ENCODE data around the gene SCN9A.
"Not testable (repeated sequence)": the region's sequence is repeated elsewhere in the genome, so short reads cannot be mapped to it uniquely, and the experiment has no call there.

The SCN9A gene

DNA sequence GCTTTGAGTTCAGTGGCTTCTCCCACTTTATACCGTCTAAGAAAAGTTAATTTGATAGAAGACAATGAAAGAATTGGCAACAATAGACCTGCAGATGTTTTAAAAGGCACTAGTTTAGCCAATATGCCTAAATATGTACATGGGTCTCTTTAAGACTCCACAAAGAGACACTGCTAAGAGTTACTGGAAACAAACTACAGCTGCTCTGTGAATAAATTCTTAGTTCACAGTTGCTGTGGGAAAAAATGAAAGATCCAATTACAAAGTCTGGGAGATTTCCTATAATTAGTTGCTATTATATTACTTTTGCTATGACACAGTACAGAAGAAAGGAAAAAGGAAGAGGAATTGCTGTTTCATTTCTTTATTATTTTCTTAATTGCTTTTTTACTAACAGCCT lies 34.3 kb downstream of the SCN9A start:
- H3K4me1 ChIP-seq (ENCODE audit: insufficient read depth, low read length): peaks cover 7% of the 10 kb centered on the region
- H3K27me3 ChIP-seq (ENCODE audit: insufficient read depth, low read length): no peaks in the 10 kb centered on the region
- no peak overlapping the region for H3K4me3 ChIP-seq (ENCODE audit: low read length)
- no peaks in the 10 kb centered on the region for H3K36me3 ChIP-seq (ENCODE audit: insufficient read depth, low read length)
- no peaks in the 10 kb centered on the region for H3K9me3 ChIP-seq (ENCODE audit: low read length)
- H2AFZ ChIP-seq (ENCODE audit: low read depth, low read length): no peak overlapping the region

DNA sequence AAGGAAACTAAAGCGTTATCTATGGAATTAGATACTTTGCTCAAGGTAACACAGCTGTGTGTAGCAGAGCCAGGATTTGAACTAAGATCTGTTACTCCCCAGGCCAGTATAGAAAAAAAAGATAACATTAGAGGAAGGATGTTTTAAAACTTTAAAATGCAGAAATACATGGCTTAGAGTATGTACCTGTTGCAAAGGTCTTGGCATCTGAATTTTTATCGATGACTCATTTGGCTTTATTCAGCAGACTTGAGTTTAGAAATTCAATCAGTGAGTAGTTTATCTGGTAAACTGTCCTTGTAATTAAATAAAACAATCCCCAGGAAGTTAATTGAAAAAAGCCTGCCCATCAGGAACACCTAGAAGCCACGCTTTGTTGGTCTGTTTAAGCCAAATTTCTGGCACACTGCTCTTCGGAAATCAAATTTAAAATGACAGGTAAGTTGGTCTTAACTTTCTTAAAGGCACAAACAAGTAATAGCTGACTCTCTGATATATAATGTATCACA lies 36.9 kb downstream of the SCN9A start:
- Histone ChIP-seq H2AFZ (ENCODE audit: low read depth, low read length) (no peak overlapping the region), H3K4me3 (ENCODE audit: low read length) (no peak overlapping the region)

GRCh38 chr2:166337932-166338331 lies 37.8 kb downstream of the SCN9A start:
- Histone ChIP-seq H3K27me3 (ENCODE audit: insufficient read depth, low read length) (no peaks in the 10 kb centered on the region), H3K36me3 (ENCODE audit: insufficient read depth, low read length) (no peaks in the 10 kb centered on the region), H3K4me3 (ENCODE audit: low read length) (no peak overlapping the region), H3K4me1 (ENCODE audit: insufficient read depth, low read length) (no peaks in the 10 kb centered on the region), H2AFZ (ENCODE audit: low read depth, low read length) (no peak overlapping the region), H3K9me3 (ENCODE audit: low read length) (no peaks in the 10 kb centered on the region)

More for the DNA sequence above, 36.9 kb downstream of the SCN9A start:
- H3K9me3 ChIP-seq (ENCODE audit: low read length): no peaks in the 10 kb centered on the region
- H3K27me3 ChIP-seq (ENCODE audit: insufficient read depth, low read length): no peaks in the 10 kb centered on the region
- H3K36me3 ChIP-seq (ENCODE audit: insufficient read depth, low read length): no peaks in the 10 kb centered on the region
- no peaks in the 10 kb centered on the region for H3K4me1 ChIP-seq (ENCODE audit: insufficient read depth, low read length)

DNA sequence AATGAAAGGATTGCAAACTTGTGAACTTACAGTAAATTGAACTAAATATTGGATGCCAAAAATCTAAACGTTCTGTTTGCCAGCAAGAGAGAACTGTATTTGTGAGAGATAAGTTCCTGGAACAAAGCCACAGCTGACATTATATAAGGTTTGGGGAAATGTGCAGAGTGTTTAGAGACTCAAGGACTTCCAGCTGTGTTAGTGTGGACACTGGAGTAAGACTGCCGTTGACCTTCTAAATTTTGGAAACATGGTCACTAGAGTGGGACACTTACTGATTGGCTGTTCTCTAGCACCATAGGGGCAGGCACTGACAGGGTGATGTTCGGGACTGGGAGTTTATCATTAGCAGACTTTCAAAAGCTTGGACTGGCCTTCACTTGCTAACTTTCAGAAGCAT lies 40.5 kb downstream of the SCN9A start:
- H2AFZ ChIP-seq (ENCODE audit: low read depth, low read length): no peak overlapping the region
- no peak overlapping the region for H3K4me3 ChIP-seq (ENCODE audit: low read length)
- H3K27me3 ChIP-seq (ENCODE audit: insufficient read depth, low read length): no peaks in the 10 kb centered on the region
- H3K4me1 ChIP-seq (ENCODE audit: insufficient read depth, low read length): no peaks in the 10 kb centered on the region
- no peaks in the 10 kb centered on the region for H3K9me3 ChIP-seq (ENCODE audit: low read length)
- H3K36me3 ChIP-seq (ENCODE audit: insufficient read depth, low read length): no peaks in the 10 kb centered on the region

DNA sequence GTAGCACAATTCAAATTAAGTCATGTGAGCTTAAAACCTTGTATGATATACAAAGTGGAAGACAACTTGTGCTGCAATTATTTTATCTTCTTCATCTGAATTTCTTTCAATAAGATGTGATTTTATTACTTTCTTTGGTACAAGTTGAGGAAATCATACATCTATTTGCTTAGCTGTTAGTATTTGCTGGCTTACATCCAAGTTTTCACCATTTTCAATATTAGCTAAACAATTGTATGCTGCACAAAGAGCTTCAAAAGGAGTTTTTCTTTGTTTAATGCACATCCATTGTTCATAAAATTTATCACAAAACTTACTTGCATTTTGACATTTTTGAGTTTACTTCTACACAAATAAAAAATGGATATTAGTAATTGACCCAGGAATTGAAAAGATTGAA lies 40.9 kb downstream of the SCN9A start:
- Histone ChIP-seq H3K4me3 (ENCODE audit: low read length) (no peak overlapping the region), H2AFZ (ENCODE audit: low read depth, low read length) (no peak overlapping the region), H3K4me1 (ENCODE audit: insufficient read depth, low read length) (no peaks in the 10 kb centered on the region), H3K36me3 (ENCODE audit: insufficient read depth, low read length) (no peaks in the 10 kb centered on the region), H3K27me3 (ENCODE audit: insufficient read depth, low read length) (no peaks in the 10 kb centered on the region), H3K9me3 (ENCODE audit: low read length) (no peaks in the 10 kb centered on the region)

DNA sequence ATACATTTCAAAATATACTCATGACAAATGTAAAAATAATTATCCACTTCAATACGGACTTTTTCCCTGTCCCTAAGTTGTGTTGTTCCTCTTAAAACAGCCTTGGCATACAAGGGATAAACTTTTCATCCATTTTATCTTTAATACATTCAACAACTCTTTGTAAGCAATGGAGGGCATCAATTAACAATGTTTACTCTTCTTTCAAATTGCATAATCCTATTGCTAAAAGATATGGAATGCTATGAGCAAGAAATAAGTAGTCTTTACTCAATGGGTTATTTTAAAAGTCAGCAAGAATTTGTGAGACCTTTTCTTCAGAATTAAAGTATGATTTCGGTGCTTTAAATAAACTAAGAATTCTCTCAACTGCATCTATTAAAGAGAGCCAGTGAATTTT lies 41.9 kb downstream of the SCN9A start:
- Histone ChIP-seq H3K36me3 (ENCODE audit: insufficient read depth, low read length) (no peaks in the 10 kb centered on the region), H3K4me1 (ENCODE audit: insufficient read depth, low read length) (no peaks in the 10 kb centered on the region), H3K4me3 (ENCODE audit: low read length) (no peak overlapping the region), H3K9me3 (ENCODE audit: low read length) (no peaks in the 10 kb centered on the region), H3K27me3 (ENCODE audit: insufficient read depth, low read length) (no peaks in the 10 kb centered on the region), H2AFZ (ENCODE audit: low read depth, low read length) (no peak overlapping the region)

DNA sequence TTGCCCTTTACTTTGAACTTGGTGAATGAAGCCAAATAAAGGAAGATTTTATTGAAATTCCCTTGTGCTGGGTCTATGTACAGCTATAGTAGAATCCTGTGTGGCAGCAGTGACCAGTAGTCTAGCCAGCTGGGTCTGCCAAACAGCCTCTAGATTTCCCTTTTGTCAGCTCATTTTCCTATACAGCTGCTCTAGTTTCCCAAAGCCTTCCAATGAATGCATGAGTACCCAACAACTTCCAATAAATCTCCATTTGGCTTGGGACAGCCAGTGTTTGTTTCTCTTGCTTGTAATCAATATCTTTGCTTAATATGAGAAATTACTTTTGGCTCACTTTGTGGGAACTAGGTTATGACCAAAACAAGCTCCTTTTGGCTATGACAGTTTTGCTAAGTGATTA lies 43.6 kb downstream of the SCN9A start:
- no peaks in the 10 kb centered on the region for H3K9me3 ChIP-seq (ENCODE audit: low read length)
- H3K4me3 ChIP-seq (ENCODE audit: low read length): no peak overlapping the region
- no peaks in the 10 kb centered on the region for H3K36me3 ChIP-seq (ENCODE audit: insufficient read depth, low read length)
- H3K27me3 ChIP-seq (ENCODE audit: insufficient read depth, low read length): no peaks in the 10 kb centered on the region
- H2AFZ ChIP-seq (ENCODE audit: low read depth, low read length): no peak overlapping the region
- H3K4me1 ChIP-seq (ENCODE audit: insufficient read depth, low read length): no peaks in the 10 kb centered on the region

GRCh38 chr2:166331468-166331867 lies 44.3 kb downstream of the SCN9A start:
- H3K27me3 ChIP-seq (ENCODE audit: insufficient read depth, low read length): no peaks in the 10 kb centered on the region
- H3K36me3 ChIP-seq (ENCODE audit: insufficient read depth, low read length): no peaks in the 10 kb centered on the region
- no peaks in the 10 kb centered on the region for H3K4me1 ChIP-seq (ENCODE audit: insufficient read depth, low read length)
- H3K4me3 ChIP-seq (ENCODE audit: low read length): no peak overlapping the region
- H3K9me3 ChIP-seq (ENCODE audit: low read length): no peaks in the 10 kb centered on the region
- no peak overlapping the region for H2AFZ ChIP-seq (ENCODE audit: low read depth, low read length)

GRCh38 chr2:166329465-166329864 lies 46.3 kb downstream of the SCN9A start:
- H3K4me3 ChIP-seq (ENCODE audit: low read length): no peak overlapping the region
- H3K4me1 ChIP-seq (ENCODE audit: insufficient read depth, low read length): no peaks in the 10 kb centered on the region
- no peaks in the 10 kb centered on the region for H3K9me3 ChIP-seq (ENCODE audit: low read length)
- no peaks in the 10 kb centered on the region for H3K36me3 ChIP-seq (ENCODE audit: insufficient read depth, low read length)
- H3K27me3 ChIP-seq (ENCODE audit: insufficient read depth, low read length): no peaks in the 10 kb centered on the region
- H2AFZ ChIP-seq (ENCODE audit: low read depth, low read length): no peak overlapping the region

- Histone ChIP-seq H3K4me3 (ENCODE audit: low read length) (no peak overlapping the region), H3K36me3 (ENCODE audit: insufficient read depth, low read length) (no peaks in the 10 kb centered on the region), H3K27me3 (ENCODE audit: insufficient read depth, low read length) (no peaks in the 10 kb centered on the region), H2AFZ (ENCODE audit: low read depth, low read length) (no peak overlapping the region), H3K9me3 (ENCODE audit: low read length) (no peaks in the 10 kb centered on the region), H3K4me1 (ENCODE audit: insufficient read depth, low read length) (no peaks in the 10 kb centered on the region)
These were observed 47.6 kb downstream of the SCN9A start for GRCh38 chr2:166328147-166328546.

DNA sequence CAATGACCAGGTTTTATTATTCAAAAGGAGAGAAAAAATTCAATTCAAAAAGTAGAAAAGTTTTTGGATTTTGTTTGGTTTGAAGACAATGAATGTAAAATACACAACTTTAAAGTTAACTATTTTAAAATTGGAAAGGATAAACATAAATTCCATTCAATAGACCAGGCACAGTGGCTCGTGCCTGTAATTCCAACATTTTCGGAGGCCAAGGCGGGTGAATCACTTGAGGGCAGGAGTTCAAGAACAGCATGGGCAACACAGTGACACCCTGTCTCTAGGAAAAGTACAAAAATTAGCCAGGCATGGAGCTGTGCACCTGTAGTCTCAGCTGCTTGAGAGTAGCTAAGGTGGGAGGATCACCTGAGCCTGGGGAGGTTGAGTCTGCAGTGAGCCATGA lies 54.7 kb downstream of the SCN9A start:
- H2AFZ ChIP-seq (ENCODE audit: low read depth, low read length): no peak overlapping the region
- no peaks in the 10 kb centered on the region for H3K36me3 ChIP-seq (ENCODE audit: insufficient read depth, low read length)
- H3K9me3 ChIP-seq (ENCODE audit: low read length): no peaks in the 10 kb centered on the region
- H3K4me3 ChIP-seq (ENCODE audit: low read length): no peak overlapping the region
- H3K4me1 ChIP-seq (ENCODE audit: insufficient read depth, low read length): no peaks in the 10 kb centered on the region
- no peaks in the 10 kb centered on the region for H3K27me3 ChIP-seq (ENCODE audit: insufficient read depth, low read length)

GRCh38 chr2:166314022-166314759 lies 61.6 kb downstream of the SCN9A start:
- no peak overlapping the region for H3K4me3 ChIP-seq (ENCODE audit: low read length)
- no peaks in the 10 kb centered on the region for H3K36me3 ChIP-seq (ENCODE audit: insufficient read depth, low read length)
- H3K9me3 ChIP-seq (ENCODE audit: low read length): peaks cover 2% of the 10 kb centered on the region
- no peaks in the 10 kb centered on the region for H3K4me1 ChIP-seq (ENCODE audit: insufficient read depth, low read length)
- H3K27me3 ChIP-seq (ENCODE audit: insufficient read depth, low read length): no peaks in the 10 kb centered on the region
- H2AFZ ChIP-seq (ENCODE audit: low read depth, low read length): no peak overlapping the region

- not testable (repeated sequence) for H2AFZ ChIP-seq (ENCODE audit: low read depth, low read length); H3K9me3 ChIP-seq (ENCODE audit: low read length); H3K4me3 ChIP-seq (ENCODE audit: low read length); H3K36me3 ChIP-seq (ENCODE audit: insufficient read depth, low read length); H3K27me3 ChIP-seq (ENCODE audit: insufficient read depth, low read length); H3K4me1 ChIP-seq (ENCODE audit: insufficient read depth, low read length)
These were observed 62.9 kb downstream of the SCN9A start for GRCh38 chr2:166312863-166313262.

DNA sequence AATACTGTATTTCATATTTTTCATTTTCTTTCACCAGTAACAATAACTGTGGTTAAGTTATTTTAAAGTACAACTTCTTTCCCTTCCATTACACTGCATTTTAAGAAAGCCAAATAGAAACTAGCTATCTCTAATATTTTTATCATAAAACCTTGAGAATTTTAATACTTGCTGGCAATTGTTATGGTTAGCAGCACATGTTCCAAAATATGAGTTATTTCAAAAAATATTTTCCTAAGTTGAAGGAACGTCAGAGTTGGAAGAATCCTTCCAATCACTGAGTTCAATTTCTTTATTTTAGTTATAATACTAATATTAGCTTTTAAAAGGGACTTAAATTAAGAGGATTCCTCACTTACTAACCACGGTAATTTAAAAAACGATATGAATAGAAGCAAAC lies 68.4 kb downstream of the SCN9A start:
- peaks cover 2% of the 10 kb centered on the region for H3K9me3 ChIP-seq (ENCODE audit: low read length)
- no peaks in the 10 kb centered on the region for H3K36me3 ChIP-seq (ENCODE audit: insufficient read depth, low read length)
- H3K27me3 ChIP-seq (ENCODE audit: insufficient read depth, low read length): no peaks in the 10 kb centered on the region
- H2AFZ ChIP-seq (ENCODE audit: low read depth, low read length): no peak overlapping the region
- no peak overlapping the region for H3K4me3 ChIP-seq (ENCODE audit: low read length)
- H3K4me1 ChIP-seq (ENCODE audit: insufficient read depth, low read length): peaks cover 30% of the 10 kb centered on the region
